HG03039 (cell line): ENCODE data around the gene SHC3.

Experiments used
- ATAC-seq: cut with Tn5 transposase; IDR thresholded peaks from one replicate; pipeline ENCODE4 v1.9.1; 2021; ENCODE audit warnings: mild to moderate bottlenecking, moderate library complexity; ENCODE audit not compliant: unreplicated experiment

The SHC3 gene

DNA sequence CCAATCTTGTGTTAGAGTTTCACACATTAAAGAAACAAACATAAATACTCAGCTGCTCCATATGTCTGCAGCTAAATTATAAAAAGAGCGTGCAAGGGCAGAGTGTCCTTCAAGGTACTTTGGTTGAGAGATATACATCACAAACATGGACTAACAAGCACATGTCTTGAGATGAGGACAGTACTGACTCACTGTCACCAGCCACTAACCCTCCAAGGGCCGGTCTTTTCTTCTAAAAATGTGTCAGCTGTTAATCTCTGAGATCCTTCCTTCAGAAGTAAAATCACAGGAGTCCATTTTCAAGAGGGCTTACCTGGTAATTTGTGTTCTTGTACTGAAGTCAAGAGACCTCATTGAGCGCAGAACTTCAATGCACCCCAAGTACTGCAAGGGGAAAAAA lies 66.4 kb downstream of the SHC3 start:
- ATAC-seq, result no peak

DNA sequence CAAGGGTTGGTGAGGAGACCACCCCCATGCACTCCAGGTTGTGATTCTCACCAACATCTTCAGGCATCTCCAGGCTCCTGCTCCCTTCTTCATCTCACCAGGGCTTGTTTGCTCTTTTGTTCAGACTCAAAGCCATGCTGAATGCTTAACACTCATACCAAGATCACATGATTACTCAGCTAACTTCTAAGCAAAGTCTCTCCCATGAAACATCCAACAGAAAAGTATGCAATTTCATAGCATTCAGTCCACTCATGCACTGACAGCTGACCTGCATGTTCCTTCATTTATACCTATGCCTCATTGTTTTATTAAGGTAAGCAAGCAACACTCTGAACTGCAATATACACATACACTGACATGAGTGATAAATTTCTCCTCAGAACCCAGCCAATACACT lies 69.0 kb downstream of the SHC3 start:
- no peak for ATAC-seq

DNA sequence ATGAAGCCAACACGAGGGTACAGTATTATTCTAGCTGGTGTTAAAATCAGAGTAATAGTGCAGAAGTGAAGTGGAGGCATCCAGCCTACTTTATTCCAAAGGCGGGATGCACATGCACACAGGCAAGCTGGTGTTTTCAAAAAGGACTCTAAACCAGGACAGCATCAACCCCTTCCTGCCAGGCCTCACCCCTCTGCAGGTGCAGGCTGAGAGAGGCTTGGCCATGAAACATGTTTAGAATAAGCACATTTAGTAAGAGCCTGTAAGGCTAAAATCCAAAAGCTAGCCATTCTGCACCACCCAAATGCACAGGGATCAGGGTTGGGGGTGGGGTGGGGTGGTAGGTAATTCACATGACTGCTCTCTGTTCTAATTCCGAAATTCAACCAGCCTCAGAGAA lies 71.2 kb downstream of the SHC3 start:
- no peak for ATAC-seq

- ATAC-seq, result no peak
Observed at GRCh38 chr9:89106224-89106851, 72.3 kb downstream of the SHC3 start.

- no peak for ATAC-seq
Observed at GRCh38 chr9:89104821-89105220, 73.8 kb downstream of the SHC3 start.

DNA sequence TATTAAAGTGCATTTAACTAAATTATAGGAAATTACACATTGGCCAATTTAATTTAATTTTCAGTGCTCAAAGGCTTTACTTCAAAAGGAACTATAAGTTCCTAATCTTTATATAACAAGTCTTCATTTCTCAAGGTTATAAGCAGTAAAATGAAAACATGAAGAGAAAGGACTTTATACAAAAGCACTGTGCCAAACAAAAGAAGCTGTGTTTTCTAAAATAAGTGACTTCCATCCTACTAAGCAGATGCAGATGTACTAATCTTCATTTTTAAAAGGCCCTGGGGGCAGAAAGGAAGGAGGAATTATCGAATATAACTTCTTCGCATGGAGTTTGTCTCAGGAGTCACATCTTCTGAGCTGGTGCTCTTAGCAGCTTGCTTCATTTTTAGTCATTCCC lies 81.4 kb downstream of the SHC3 start:
- no peak for ATAC-seq

- ATAC-seq, result no peak
Observed at GRCh38 chr9:89096807-89097206, 81.8 kb downstream of the SHC3 start.

- no peak for ATAC-seq
Observed at GRCh38 chr9:89095761-89096528, 82.7 kb downstream of the SHC3 start.

GRCh38 chr9:89093201-89093975 lies 85.2 kb downstream of the SHC3 start:
- no peak for ATAC-seq

DNA sequence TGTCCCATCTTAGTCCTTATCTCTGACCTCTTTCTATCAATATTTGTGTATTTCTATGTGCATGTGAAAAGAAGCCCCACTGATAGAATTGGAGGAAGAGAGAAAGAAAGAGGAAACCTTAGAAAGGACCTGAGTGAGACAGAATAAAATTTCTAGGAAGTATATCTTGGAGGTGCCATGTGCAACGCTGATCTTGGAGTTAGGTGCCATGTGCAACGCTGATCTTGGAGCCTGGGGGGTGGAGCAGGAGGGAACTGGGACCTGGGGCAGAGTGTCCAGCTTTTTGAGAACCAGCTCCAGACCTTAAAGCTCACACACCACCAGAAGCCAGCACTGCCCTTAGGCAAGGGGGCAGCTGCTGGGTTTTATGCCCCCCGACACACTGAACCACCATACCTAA lies 89.4 kb downstream of the SHC3 start:
- ATAC-seq, result no peak

DNA sequence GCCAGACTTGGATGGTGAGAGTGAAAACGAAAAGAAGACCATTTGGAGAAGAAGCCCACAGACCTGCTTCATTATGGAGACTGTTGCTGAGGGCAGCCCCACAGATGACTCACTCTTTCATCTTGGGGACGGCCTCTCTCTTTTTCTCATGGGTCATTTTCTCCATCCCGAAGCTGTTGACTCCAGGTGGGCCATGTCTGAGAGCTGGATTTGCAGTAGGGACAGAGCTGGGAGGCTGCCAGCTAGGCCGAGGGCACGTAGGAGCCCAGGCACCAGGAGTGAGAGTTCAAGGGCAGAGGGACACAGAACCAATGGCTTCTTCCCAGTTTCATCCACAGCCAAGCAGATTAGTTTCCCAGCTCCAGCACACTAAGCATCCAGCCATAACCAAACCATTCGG lies 95.0 kb downstream of the SHC3 start:
- ATAC-seq, result no peak

- no peak for ATAC-seq
Observed at GRCh38 chr9:89080193-89080592, 98.4 kb downstream of the SHC3 start.

GRCh38 chr9:89079391-89079790 lies 99.2 kb downstream of the SHC3 start:
- no peak for ATAC-seq

GRCh38 chr9:89078860-89079259 lies 99.8 kb downstream of the SHC3 start:
- no peak for ATAC-seq

- ATAC-seq, result no peak
Observed at GRCh38 chr9:89078421-89078820, 100.2 kb downstream of the SHC3 start.

DNA sequence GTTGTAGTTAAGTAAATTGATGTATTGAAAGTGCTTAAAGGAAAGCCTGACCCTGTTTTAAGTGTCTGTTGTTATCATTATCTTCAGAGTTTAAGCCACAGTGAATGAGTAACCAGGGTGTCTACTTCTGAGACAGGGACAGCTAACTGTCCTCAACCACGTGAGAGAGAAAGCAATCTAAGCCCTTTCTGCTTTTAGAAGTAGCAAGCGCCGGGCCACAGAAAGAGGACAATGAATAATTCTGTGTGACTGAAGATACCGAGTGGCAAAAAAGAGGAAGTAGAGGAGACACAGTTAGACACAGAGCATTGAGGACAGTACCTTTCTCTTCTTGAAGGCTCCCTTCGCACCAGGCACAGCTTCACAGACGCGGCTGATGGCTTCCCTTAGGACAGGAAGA lies 101.1 kb downstream of the SHC3 start:
- ATAC-seq, result no peak

- ATAC-seq, result no peak
Observed at GRCh38 chr9:89073397-89073796, 105.2 kb downstream of the SHC3 start.

DNA sequence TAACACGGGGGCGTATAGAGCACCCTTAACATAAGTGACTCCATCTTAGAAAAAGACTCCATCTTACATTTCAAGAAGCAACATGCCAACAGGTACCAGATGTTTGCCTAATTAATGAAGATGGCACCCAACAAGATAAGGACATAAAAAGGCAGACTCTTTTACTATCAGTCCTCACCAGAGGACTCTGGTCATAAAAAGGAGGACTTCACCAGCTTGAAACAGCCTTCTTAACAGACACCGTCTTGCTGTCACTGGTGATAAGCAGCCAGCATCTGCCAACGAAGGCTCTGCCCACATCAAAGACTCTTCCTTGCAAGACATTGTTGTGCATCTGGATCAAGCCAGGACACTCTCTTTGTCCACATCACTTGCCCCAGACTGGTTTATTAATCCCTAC lies 107.0 kb downstream of the SHC3 start:
- no peak for ATAC-seq

- ATAC-seq, result no peak
Observed at GRCh38 chr9:89066835-89067234, 111.8 kb downstream of the SHC3 start.

GRCh38 chr9:89065921-89066320 lies 112.7 kb downstream of the SHC3 start:
- ATAC-seq, result no peak

DNA sequence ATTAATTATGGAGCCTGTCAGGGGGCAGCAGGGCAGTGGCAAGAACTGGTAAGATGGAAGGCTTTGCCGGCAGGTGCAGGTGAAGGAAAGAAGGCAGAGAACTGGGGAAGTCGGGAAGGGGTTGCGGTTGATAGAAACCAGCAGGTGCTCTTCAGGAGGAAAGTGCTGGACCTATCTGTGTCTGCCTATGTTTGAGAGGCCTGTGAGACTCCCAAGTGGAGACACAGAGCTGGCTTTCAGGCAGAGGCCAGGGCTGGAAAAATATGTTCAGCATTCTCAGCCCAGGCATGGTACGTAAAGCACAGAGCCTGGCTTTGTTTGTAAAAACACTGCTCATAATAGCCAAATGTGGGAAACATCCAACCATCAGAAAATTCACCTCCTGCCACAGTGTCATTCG lies 117.8 kb downstream of the SHC3 start:
- no peak for ATAC-seq

- ATAC-seq, result no peak
Observed at GRCh38 chr9:89059925-89060506, 118.6 kb downstream of the SHC3 start.
